Stimulated activated CD8-positive, alpha-beta memory T cell treated with anti-CD3 and anti-CD28 coated beads, Interleukin-15, amount 100 ng/mL, for 4 hours (primary cell): ENCODE results near the gene CHD9.
"Not testable (repeated sequence)": the region's sequence is repeated elsewhere in the genome, so short reads cannot be mapped to it uniquely, and the experiment has no call there.

Experiments
- DNase-seq, 2 donors: peaks; one replicate each; pipeline ENCODE4 v3.0.0-alpha.2; 2020; ENCODE audit warnings: low read depth in 2 of 2

Gene CHD9

GRCh38 chr16:53075461-53075860 is 20.7 kb downstream of the CHD9 start:
- not testable (repeated sequence) for DNase-seq

GRCh38 chr16:53078247-53078646 is 23.5 kb downstream of the CHD9 start:
- no peak for DNase-seq

- DNase-seq, result no peak
Measured at GRCh38 chr16:53078765-53079485, 24.1 kb downstream of the CHD9 start.

GRCh38 chr16:53080345-53081031 is 25.7 kb downstream of the CHD9 start:
- DNase-seq, result no peak

GRCh38 chr16:53081032-53081424 is 26.2 kb downstream of the CHD9 start:
- no peak for DNase-seq

- DNase-seq, result no peak
Measured at GRCh38 chr16:53081686-53082407, 27.1 kb downstream of the CHD9 start.

- DNase-seq, result no peak
Measured at GRCh38 chr16:53082509-53082908, 27.7 kb downstream of the CHD9 start.

GRCh38 chr16:53083119-53083518 is 28.3 kb downstream of the CHD9 start:
- DNase-seq, result no peak

GRCh38 chr16:53084141-53084541 is 29.4 kb downstream of the CHD9 start:
- DNase-seq, result no peak

- no peak for DNase-seq
Measured at GRCh38 chr16:53084746-53085334, 30.0 kb downstream of the CHD9 start.

GRCh38 chr16:53085369-53085843 is 30.6 kb downstream of the CHD9 start:
- no peak for DNase-seq

GRCh38 chr16:53085931-53086421 is 31.2 kb downstream of the CHD9 start:
- DNase-seq, result no peak

- no peak for DNase-seq
Measured at GRCh38 chr16:53087101-53087500, 32.3 kb downstream of the CHD9 start.

GRCh38 chr16:53089434-53090285 is 34.9 kb downstream of the CHD9 start:
- DNase-seq, result no peak

GRCh38 chr16:53090286-53090590 is 35.4 kb downstream of the CHD9 start:
- no peak for DNase-seq

GRCh38 chr16:53090591-53091411 is 36.0 kb downstream of the CHD9 start:
- DNase-seq, result no peak

- DNase-seq, result no peak
Measured at GRCh38 chr16:53091466-53092211, 36.8 kb downstream of the CHD9 start.

- no peak for DNase-seq
Measured at GRCh38 chr16:53092284-53092683, 37.5 kb downstream of the CHD9 start.

GRCh38 chr16:53093162-53093744 is 38.5 kb downstream of the CHD9 start:
- no peak for DNase-seq
